DND-41 (cell line): ENCODE data around the gene TAC1.

Source experiments
- ATAC-seq: fragments of 200-7000 bp; cut with Tn5 transposase; 3 replicates; pipeline ENCODE4 v1.9.1; 2021; ENCODE audit warnings: low read depth; ENCODE audit not compliant: insufficient read depth
- DNase-seq: peaks from one replicate; pipeline ENCODE4 v3.0.0-alpha.2; 2020
- H2AFZ ChIP-seq: 2 replicates; pipeline ENCODE4 v1.6.0; 2012; ENCODE audit warnings: low read depth, low read length
- H3K27ac ChIP-seq: 2 replicates; pipeline ENCODE4 v1.5.1; 2012; ENCODE audit warnings: low read length, inconsistent platforms
- H3K27me3 ChIP-seq: fragments of 200-600 bp; sonication (generic); 2 replicates; pipeline ENCODE4 v1.6.0; 2012; ENCODE audit warnings: low read length, mild to moderate bottlenecking, inconsistent platforms; ENCODE audit not compliant: insufficient read depth, poor library complexity
- H3K36me3 ChIP-seq: 2 replicates; pipeline ENCODE4 v1.5.1; 2012; ENCODE audit warnings: low read length, inconsistent platforms; ENCODE audit not compliant: insufficient read depth
- H3K4me1 ChIP-seq: 2 replicates; pipeline ENCODE4 v1.5.1; 2012; ENCODE audit warnings: mild to moderate bottlenecking, low read length; ENCODE audit not compliant: insufficient read depth
- H3K4me2 ChIP-seq: 2 replicates; pipeline ENCODE4 v1.6.0; 2012; ENCODE audit warnings: mild to moderate bottlenecking, moderate library complexity, low read length, inconsistent platforms; ENCODE audit not compliant: insufficient read depth
- H3K4me3 ChIP-seq, 2 experiments: fragments of 200-600 bp in 1 of 2; shearing (Covaris generic) in 1 of 2; 2 replicates each; pipeline ENCODE4 v1.5.1; 2012 to 2016; ENCODE audit warnings: inconsistent platforms in 2 of 2, low read length in 2 of 2, mild to moderate bottlenecking in 2 of 2, low read depth in 1 of 2, moderate library complexity in 1 of 2
- H3K79me2 ChIP-seq: 2 replicates; pipeline ENCODE4 v1.6.0; 2012; ENCODE audit warnings: low read length, inconsistent platforms; ENCODE audit not compliant: insufficient read depth
- H3K9ac ChIP-seq: 2 replicates; pipeline ENCODE4 v1.6.0; 2012; ENCODE audit warnings: low read depth, mild to moderate bottlenecking, inconsistent platforms, low read length, moderate library complexity
- H3K9me3 ChIP-seq: 2 replicates; pipeline ENCODE4 v1.5.1; 2012; ENCODE audit warnings: low read length, moderate library complexity, mild to moderate bottlenecking, inconsistent platforms; ENCODE audit not compliant: insufficient read depth, severe bottlenecking
- H4K20me1 ChIP-seq: 2 replicates; pipeline ENCODE4 v1.6.0; 2012; ENCODE audit warnings: low read length; ENCODE audit not compliant: insufficient read depth
- CTCF ChIP-seq: IDR thresholded peaks from 2 replicates; pipeline ENCODE4 v1.5.1; 2012; ENCODE audit warnings: borderline replicate concordance, low read length, moderate library complexity, mild to moderate bottlenecking; ENCODE audit not compliant: poor library complexity, severe bottlenecking; ENCODE audit errors: extremely low read depth
- EZH2 ChIP-seq: IDR thresholded peaks from 3 replicates; pipeline ENCODE4 v1.6.1; 2012; ENCODE audit warnings: borderline replicate concordance, low read depth, mild to moderate bottlenecking, moderate library complexity, low read length, inconsistent platforms; ENCODE audit not compliant: severe bottlenecking

Gene TAC1, protein sequence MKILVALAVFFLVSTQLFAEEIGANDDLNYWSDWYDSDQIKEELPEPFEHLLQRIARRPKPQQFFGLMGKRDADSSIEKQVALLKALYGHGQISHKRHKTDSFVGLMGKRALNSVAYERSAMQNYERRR

GRCh38 chr7:97731736-97732564 lies at the start of gene TAC1:
Gene TAC1, plus strand, starts transcription at chr7:97732086. Its CDS starts 527 bp downstream, at chr7:97732613.
- Histone ChIP-seq H2AFZ (no peak within 1 kb of the TSS), H3K4me3 (no peak within 1 kb of the TSS), H3K27me3 (no peaks in the 10 kb centered on the region), H3K27ac (no peak within 1 kb of the TSS), H3K79me2 (no peaks in the 10 kb centered on the region), H3K4me1 (no peaks in the 10 kb centered on the region), H3K36me3 (no peaks in the 10 kb centered on the region), H3K9me3 (no peaks in the 10 kb centered on the region), H3K4me2 (no peak within 1 kb of the TSS), H3K9ac (no peak within 1 kb of the TSS), H4K20me1 (no peaks in the 10 kb centered on the region)
- TF ChIP-seq EZH2 (no peak), CTCF (no peak)
- ATAC-seq (no peak), DNase-seq (no peak)

DNA sequence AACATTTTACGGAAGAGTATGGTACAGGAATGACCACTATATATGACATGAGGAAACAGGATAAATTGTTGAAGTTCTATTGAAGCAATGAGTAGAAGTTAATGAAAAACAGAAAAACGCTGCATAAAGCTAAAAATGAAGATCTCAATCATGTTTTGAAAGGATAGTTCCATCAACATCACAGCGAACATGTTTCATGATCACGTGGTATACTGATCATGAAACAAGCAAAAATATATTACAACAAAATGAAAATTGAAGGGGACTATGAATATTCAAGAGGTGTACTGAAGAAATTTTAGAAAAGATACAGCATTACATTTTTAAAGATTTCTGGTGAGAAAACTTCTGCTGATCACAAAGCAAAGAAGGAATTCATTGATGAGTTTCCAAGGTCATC lies 45.9 kb upstream of the TAC1 start:
- DNase-seq (no peak), ATAC-seq (no peak)
- H3K36me3 ChIP-seq, result no peaks in the 10 kb centered on the region

GRCh38 chr7:97693586-97693985 lies 38.3 kb upstream of the TAC1 start:
- Histone ChIP-seq H3K9ac (no peak overlapping the region), H3K4me3 (no peak overlapping the region), H3K27ac (no peak overlapping the region), H3K4me2 (no peak overlapping the region), H4K20me1 (no peaks in the 10 kb centered on the region), H3K9me3 (no peaks in the 10 kb centered on the region), H3K27me3 (no peaks in the 10 kb centered on the region), H3K4me1 (no peaks in the 10 kb centered on the region), H2AFZ (no peak overlapping the region), H3K79me2 (no peaks in the 10 kb centered on the region), H3K36me3 (no peaks in the 10 kb centered on the region)
- TF ChIP-seq CTCF (no peak), EZH2 (no peak)
- no peak for DNase-seq
- no peak for ATAC-seq

More for the DNA sequence above, 45.9 kb upstream of the TAC1 start:
- no peaks in the 10 kb centered on the region for H4K20me1 ChIP-seq
- no peaks in the 10 kb centered on the region for H3K79me2 ChIP-seq
- no peak for TF ChIP-seq EZH2
- no peak for TF ChIP-seq CTCF
- no peaks in the 10 kb centered on the region for H3K4me1 ChIP-seq
- H3K9ac ChIP-seq, result no peak overlapping the region
- H2AFZ ChIP-seq, result no peak overlapping the region
- H3K4me2 ChIP-seq, result no peak overlapping the region
- H3K4me3 ChIP-seq, result no peak overlapping the region
- H3K9me3 ChIP-seq, result no peaks in the 10 kb centered on the region
- H3K27me3 ChIP-seq, result no peaks in the 10 kb centered on the region
- no peak overlapping the region for H3K27ac ChIP-seq

- Histone ChIP-seq H3K4me3 (no peak overlapping the region), H3K4me1 (no peaks in the 10 kb centered on the region), H2AFZ (no peak overlapping the region), H3K9me3 (no peaks in the 10 kb centered on the region), H3K4me2 (no peak overlapping the region), H3K9ac (no peak overlapping the region), H4K20me1 (no peaks in the 10 kb centered on the region), H3K36me3 (no peaks in the 10 kb centered on the region), H3K79me2 (no peaks in the 10 kb centered on the region), H3K27ac (no peak overlapping the region), H3K27me3 (no peaks in the 10 kb centered on the region)
- ATAC-seq, result no peak
- DNase-seq, result no peak
- no peak for TF ChIP-seq CTCF
- no peak for TF ChIP-seq EZH2
Observed at GRCh38 chr7:97694355-97694754, 37.5 kb upstream of the TAC1 start.
